NCI-H524 (cell line): ENCODE data around the gene DCUN1D2.
A peak's percentile ranks its signal among the peaks of the same experiment; 100 is the strongest.
"Not testable (repeated sequence)": the region's sequence is repeated elsewhere in the genome, so short reads cannot be mapped to it uniquely, and the experiment has no call there.

ENCODE experiments used
- DNase-seq, 2 experiments: peaks; one replicate each; lab custom pipeline; 2025; lab: John Stamatoyannopoulos, UW

Gene DCUN1D2

DNA sequence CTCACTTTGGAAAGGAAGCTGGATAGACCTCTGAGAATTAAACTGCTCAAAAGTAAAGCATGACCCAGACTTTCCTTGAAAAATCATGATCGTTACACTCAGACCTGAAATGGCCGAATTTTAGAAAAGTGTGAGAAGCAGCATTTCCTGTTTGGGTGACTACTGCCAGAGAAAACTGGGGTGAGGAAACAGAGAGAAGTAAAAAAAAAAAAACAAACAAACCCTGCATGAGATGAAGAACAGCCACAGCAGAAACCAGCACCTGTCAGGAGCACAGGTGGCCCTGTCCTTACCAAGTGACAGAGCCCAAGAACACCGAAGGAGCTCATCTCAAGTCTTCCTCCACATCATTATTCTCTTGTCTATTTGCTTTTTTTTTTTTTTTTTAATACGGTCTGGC is 25.2 kb downstream of the DCUN1D2 start:
- DNase-seq, result no peak

DNA sequence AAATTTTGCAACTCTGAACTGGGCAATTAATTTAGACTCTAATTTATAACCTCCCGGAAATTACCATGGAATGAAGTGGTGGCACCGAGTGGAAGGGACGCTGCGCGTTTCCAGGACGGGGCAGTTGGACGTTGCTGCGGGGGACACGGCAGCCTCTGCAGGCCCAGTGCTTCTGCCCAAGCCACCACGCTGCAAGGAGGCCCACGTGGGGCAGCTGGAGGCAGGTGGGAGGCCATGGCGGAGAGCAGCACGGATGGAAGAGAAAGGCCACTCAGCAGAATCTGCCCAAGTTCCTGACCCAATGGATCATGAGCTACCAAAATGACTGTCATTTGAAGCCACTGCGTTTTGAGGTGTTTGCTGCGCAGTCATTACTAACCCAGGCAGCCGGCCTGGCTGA is 26.0 kb downstream of the DCUN1D2 start:
- DNase-seq, result no peak

DNA sequence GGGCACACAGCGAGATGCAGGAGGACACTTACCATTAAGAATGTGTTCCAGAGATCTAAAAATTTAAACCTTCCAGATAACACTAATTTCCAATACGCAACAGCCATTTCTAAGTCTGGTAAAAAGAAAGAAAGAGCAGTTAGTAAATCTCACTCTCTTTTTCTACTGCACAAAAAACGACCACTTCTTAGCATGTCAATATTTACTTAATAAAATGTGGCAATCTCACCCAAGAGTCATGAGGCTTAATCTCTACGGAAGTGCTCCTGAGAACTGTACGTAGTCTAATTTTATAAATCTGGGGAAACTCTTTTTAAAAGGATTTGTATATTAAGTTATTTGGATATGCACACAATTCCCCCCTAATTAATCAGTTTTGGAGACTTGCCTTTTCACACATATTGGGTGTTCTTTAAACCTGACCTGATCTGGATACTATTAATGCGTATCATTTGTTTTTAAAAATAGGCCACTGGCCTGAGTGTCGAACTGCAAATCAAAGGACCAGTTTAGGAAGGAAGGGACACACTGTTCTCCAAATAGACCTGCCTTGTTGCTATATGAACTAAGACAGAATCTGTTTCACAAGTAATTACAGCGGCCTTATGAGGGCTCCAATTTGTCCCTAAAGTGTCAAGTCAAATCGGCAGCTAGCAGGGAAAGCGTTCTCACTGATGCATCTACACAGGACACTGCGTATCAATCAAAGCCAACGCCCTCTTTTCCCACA is 29.3 kb downstream of the DCUN1D2 start:
- no peak for DNase-seq

DNA sequence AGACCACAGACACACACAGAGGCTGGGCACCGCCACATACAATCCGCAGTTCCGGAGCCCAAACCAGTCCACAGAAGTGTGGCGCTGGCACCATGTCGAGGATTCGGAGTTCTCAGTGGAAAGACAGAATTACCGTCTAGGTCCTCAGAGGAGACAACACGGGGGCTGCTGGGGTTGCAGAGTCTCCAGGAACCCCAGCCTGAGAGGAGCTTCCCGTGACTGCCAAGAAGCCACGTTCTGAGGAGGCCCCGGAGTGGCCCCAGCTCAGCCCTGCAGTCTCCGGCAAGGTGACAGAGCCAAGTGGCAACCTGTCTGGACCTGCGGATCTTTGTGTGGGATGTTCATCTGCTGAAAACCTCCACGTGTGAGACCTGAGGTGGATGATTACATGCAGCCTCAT is 29.9 kb downstream of the DCUN1D2 start:
- DNase-seq, result no peak

DNA sequence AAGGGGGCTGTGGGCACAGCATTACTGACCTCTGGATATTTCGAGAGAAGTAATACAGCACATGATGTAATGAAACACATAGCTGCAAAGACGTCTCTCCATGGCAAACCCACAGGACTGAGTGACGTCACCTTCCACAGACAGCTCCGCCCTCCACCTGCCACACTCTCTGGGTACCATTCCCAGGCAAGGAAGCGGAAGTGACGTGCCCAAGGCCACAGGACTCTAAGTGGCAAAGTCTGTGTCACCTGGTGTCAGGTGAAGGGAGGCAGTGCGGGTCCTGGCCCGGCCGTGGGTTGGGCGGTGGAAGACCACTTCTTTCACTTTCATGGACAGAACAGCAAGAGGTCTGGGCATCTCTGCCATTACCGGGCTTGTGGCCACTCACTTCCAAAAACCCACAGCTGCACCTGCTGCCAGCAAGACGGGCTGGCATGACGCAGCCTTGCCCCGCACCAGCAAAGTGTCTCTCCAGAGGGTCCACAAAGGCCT is 30.4 kb downstream of the DCUN1D2 start:
- DNase-seq, result no peak

DNA sequence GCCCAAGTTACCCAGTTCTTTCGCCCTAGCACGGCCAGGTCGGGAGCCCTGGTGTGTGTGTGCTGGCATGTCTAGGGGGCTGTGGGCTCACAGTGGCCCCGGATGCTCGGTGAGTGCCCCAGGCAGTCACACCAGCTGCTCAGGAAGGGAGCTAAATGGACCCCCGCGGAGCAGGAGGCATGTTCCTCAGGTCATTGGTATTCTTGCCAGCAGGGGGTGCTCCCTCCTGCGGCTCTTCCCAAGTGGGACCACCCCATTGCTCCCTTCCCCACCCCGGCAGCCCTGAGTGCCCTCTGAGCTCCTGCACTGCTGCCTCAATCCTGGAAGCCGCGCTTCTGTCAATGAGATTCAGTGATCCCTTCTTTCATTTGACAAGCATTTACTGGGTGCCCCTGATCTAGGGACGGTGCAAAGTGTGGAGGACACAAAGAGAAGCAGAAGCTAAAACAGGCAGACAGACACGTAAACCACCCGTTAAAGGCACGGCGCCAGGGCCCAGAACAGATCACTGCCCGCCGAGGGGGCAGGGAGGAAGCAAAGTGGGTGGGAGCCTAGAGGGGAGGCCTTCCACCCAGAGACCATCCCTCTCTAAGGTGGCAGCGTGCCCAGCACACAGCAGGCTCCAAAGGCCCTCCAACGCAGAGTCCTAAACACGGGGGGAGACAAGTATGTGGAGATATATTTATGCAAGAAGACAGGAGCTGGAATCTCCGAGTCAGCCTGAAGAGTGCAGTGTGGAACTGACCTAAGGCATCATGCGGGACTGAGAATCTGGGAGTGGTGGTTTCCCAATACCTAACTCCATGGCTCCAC is 32.1 kb downstream of the DCUN1D2 start:
- peak in 1 of 2 experiments; percentile 22 for DNase-seq

DNA sequence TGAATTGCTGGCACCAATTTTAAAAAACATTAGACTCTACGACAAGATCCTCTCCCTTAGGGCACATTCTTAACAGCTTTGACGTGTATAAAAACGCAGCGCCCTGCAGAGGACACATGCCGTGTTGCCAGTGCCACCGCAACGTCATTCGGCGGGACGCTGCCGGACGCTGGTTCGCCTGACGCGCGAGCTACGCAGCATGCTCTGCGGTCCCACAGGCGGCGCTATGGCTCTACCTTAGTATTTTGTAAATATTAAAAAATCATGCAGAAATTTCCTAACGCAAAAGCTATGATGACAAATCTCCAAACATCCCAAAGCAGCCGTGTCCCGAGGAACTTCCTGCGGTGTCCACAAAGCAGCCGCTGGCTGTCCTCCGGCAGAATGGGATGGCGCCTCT is 33.0 kb downstream of the DCUN1D2 start:
- DNase-seq, result no peak

DNA sequence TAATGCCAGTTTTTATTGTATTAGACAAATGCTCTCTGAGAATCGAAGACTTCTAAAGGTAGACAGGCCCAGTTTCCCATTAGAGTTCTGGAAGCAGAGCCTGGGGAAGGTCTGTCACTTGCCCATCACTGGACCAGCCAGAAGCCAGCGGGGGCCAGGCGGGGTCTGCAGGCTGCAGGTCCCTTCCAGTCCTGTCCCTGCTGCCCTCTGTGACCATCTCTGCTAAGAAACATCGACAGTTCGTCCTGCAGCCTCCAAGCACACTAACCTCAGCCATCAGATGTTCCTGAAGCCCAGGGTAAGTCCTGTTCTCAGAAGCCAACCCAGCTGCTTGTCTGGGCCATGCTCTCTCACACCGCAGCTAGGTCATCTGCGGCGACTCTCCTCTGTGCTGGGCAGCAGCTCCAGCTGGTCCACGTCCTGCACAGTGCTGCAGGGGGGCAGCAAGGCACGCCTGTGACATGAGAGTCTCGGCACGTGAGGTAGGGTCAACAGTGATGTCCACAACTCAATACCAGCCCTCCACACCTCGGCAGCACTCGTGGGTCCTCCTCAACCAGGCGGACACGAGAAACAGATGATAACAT is 34.3 kb downstream of the DCUN1D2 start:
- no peak for DNase-seq

DNA sequence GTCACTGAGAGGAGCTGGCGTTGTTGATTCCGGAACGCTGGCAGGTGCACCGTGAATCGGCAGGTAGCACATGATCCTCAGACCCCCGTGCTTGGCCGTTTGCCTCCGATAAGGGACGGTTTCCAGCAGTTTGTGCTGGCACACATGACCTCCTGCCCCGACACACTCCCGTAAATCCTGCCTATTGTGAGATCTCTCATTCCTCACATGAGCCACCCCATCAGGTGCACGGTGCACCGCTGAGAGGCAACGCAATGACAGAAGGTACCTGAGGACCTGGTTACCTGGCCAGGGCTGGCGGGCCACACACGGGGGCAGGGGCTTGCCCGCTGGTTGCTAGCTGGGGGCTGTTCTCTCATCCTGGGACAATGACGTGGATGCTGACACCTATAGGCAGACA is 35.1 kb downstream of the DCUN1D2 start:
- no peak for DNase-seq

DNA sequence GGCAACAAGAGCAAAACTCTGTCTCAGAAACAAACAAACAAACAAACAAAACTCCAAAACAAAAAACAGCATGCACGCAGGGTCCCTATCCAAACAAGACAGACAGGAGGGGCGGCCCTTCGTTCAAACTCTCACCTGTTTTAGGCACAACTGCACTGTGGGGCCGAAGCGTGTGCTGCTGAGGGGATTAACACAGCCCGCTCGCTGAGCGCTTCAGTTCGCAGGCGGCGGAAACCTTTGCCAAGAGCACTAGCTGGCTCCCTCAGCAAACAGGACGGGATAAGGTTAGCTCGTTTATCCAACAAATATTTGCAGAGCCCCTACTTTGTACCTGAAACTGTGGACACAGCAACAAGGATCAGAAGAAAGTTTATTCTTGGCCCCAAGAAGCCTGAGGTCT is 35.6 kb downstream of the DCUN1D2 start:
- no peak for DNase-seq

DNA sequence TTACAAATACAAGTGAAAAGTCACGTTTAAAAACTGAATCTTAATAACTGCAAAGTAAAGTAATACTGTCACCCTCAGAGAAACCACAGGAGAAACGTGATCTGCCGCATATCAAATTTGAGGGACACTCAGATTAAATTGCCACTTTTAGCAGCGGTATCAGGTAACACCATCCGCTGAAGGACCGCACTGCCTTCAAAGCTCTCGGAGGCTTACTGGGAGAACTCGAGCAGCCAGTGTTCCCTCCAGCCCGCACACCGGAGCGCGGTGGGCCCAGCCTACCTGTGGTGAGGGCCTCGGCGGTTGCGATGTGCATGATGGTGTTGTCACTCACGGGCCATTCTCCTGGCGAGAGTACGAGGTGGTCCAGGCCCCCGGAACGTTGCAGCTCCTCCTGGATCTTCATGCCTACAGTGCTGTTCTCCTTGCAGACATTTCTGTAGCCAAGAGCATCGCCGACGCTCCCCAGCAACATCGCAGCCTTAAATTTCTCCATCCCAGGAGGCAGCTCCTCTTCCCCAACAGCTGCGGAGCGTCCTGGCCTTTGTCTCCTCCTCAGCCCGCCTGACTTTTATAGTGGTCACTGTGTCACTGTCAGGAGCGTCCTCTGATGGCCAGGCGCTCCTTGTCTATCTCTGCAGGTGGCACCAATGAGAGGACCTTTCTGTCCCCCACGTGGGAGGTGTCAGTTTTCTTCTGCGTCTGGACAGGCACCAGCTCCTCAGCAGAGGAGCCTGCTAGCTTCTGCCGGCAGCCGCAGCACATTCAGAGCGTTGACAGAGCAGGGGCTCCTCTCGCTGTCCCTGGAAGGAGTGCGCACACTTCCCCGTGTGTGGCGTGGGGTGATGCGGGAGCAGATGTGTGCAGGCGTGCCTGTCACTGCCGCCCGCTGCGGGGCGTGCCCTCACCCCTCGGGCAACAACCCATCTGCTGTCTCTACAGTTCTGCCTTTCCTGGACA is 37.3 kb downstream of the DCUN1D2 start, which contains the start of gene ADPRHL1:
ADPRHL1 (minus strand) TSS at position 547 of the 960 bp plus-strand sequence; CDS start at position 496, 51 bp downstream.
- DNase-seq, result peak in 1 of 2 experiments; percentile 13

DNA sequence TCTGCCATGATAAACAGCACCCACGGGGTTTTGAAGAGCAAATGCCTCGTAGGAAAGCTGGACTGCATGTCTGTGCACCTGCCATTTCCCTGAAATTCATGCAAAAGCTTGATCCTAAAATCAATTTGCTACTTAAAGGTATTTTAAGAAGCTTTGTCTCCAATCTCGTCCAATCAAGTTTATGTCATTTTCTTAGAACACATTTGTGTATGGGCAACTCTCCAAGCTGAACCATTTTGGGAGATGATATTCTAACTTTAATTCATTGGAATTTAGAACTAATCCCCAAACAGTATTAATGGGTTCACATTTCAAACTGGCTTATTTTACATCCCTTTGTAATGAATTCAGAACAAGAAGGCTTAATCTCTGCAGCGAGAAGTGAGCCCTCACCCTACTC is 38.0 kb downstream of the DCUN1D2 start:
- DNase-seq, result peak in 1 of 2 experiments; percentile 7

DNA sequence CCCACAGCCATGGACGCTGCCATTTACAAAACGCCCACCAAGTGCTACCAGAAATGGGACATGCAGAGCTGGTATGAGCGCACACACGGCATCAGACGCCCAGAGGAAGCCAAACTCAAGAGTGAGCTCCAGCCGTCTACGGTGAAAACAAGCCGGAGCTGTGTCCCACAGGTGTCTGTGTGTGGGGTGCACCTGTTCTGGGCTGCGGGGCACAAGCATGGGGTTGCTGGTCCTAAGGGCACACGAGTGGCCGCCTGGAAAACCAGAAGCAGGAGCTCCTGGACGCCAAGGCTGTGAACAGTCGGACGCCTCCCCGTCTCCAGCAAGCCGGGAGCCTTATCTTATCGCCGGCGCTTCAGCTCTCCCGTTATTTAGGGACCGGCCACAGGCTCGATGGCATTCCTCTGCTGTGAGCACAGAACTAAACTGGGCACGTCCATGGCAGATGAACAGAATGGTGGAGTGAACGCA is 38.5 kb downstream of the DCUN1D2 start:
- DNase-seq, result no peak

DNA sequence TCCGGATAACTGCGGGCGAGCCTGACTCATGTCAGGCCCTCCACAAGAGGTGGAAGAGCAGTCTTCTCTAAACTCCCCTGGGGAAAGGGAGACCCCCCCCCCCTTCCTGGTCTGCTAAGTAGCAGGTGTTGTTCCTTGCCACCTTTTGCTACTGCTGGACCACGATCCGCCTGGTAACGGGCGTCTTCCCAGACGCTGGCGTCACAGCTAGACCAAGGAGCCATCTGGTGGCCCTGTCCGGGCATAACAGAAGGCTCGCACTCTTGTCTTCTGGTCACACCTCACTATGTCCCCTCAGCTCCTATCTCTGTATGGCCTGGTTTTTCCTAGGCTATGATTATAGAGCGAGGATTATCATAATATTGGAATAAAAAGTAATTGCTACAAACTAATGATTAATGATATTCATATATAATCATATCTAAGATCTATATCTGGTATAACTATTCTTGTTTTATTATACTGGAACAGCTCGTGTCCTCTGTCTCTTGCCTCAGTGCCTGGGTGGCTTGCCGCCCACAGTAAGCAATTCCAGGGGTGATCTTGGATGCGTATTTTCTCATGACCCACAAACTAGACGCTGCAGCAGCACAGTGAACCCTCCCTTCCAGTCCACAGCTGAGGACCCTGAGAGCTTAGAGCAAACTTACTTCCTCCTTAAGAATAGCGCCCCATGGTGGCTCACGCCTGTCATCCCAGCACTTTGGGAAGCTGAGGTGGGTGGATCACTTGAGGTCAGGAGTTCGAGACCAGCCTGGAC is 39.5 kb downstream of the DCUN1D2 start:
- DNase-seq, result peak; percentile 20 to 45

DNA sequence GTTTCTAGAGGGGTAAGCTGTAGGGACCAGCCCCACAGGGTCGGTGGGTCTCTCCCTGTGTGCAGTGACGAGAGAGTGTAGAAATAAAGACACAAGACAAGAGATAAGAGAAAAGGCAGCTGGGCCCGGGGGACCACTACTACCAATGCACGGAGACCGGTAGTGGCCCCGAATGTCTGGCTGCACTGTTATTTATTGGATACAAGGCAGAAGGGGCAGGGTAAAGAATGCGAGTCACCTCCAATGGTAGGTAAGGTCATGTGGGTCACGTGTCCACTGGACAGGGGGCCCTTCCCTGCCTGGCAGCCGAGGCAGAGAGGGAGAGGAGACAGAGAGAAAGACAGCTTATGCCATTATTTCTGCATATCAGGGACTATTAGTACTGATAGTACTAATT is 40.2 kb downstream of the DCUN1D2 start:
- not testable (repeated sequence) for DNase-seq

DNA sequence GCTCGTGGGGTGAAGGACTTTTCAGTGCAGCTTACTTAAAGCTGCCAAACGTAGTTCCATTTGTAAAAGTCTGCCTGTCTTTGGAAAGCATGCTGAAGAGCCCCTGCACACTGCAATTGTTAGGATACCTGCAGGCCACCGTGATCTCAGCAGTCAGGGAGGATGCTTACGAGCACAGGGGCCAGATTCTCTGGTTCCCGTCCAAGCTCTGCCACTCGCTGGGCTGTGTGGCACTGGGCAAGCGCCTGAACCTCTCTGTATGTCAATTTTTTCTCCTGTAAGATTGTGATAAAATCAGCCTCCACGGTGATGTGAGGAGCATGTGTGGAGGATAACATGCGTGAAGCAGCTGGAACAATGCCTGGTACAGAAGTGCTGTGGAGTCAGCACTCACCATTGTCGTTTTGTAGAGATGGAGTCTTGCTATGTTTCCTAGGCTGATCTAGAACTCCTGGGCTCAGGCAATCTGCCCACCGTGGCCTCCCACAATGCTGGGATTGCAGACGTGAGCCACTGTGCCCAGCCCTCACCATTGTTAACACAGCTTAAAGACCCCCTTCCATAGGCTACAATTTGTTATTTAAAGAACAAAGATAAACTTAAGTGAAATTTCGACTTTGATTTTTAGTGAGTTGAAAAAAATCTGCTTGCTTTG is 40.7 kb downstream of the DCUN1D2 start:
- DNase-seq, result no peak

DNA sequence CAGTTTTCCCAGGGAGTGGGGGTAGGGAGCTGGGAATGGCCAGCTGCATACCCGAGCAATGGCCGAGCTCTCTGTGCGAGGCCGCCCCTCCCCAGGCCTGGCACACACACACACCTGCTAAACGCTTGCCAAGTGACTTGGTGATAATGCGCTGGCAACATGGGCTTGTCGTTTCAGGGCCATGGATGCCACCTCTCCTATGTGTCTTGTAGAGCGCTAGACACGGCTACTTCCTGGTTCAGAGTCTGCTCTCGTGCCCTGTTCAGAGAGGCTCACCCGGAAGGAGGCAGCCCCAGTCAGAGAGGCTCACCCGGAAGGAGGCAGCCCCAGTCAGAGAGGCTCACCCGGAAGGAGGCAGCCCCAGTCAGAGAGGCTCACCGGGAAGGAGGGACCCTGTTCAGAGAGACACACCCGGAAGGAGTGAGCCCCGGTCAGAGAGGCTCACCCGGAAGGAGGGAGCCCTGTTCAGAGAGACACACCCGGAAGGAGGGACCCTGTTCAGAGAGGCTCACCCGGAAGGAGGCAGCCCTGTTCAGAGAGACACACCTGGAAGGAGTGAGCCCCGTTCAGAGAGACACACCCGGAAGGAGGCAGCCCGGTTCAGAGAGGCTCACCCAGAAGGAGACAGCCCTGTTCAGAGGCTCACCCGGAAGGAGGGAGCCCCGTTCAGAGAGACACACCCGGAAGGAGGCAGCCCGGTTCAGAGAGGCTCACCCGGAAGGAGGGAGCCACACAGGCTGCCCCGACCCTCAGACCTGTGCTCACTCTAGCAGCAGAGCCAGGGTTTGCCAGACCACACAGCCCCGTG is 41.4 kb downstream of the DCUN1D2 start:
- peak; percentile 90 to 95 for DNase-seq

DNA sequence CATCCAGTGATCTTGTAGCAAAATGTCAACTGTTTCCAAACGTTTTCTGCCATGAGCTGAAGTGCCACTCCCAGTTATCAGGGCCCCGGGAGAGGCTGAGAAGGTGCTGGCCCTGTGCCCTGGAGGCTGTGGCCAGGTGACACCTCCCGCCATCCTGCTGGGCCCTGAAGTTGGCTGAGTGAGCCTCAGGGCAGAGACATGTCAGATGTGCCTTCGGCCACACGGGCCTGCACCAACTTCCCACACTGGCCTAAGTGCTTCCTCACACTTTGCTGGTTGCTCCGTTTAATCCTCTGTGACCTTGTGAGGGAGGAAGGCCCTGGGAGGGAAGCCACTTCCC is 42.0 kb downstream of the DCUN1D2 start:
- no peak for DNase-seq

DNA sequence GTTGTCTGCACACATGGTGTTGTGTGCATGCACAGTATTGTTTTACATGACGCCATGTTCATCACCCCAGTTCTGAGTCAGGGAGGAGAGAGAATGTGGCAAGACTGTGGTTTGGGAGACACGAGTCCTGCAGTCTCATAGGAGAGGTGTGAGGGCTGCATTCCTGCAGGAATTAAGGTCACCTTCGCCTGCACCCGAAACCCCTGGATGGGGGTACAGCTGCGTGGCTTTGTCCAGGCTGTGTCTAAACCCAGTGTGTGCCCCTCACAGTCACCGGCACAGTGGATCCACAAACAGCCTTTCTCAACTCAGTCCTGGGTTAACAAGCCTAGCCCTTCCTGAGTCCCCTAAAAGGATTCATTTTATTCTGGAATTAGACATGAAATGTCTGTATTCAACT is 42.9 kb downstream of the DCUN1D2 start:
- no peak for DNase-seq
